Measurements from ENCODE around the gene DNAJB8.

DNAJB8 gene

GRCh38 chr3:128442949-128443348 is 23.7 kb downstream of the DNAJB8 start:
- DNase-seq, result no peak

GRCh38 chr3:128442070-128442469 is 24.6 kb downstream of the DNAJB8 start:
- no peak for DNase-seq

GRCh38 chr3:128439226-128439625 is 27.5 kb downstream of the DNAJB8 start:
- no peak for DNase-seq

- no peak for DNase-seq
Observed at GRCh38 chr3:128438488-128439072, 28.1 kb downstream of the DNAJB8 start.

GRCh38 chr3:128436214-128436613 is 30.5 kb downstream of the DNAJB8 start:
- no peak for DNase-seq

- no peak for DNase-seq
Observed at GRCh38 chr3:128435561-128435960, 31.1 kb downstream of the DNAJB8 start.

GRCh38 chr3:128435058-128435457 is 31.6 kb downstream of the DNAJB8 start:
- DNase-seq, result no peak

- DNase-seq, result no peak
Observed at GRCh38 chr3:128434524-128434923, 32.2 kb downstream of the DNAJB8 start.

- no peak for DNase-seq
Observed at GRCh38 chr3:128433837-128434165, 32.9 kb downstream of the DNAJB8 start.

- no peak for DNase-seq
Observed at GRCh38 chr3:128432971-128433836, 33.5 kb downstream of the DNAJB8 start.

GRCh38 chr3:128432301-128432970 is 34.3 kb downstream of the DNAJB8 start:
- DNase-seq, result no peak

GRCh38 chr3:128431803-128432300 is 34.8 kb downstream of the DNAJB8 start:
- no peak for DNase-seq

- no peak for DNase-seq
Observed at GRCh38 chr3:128430731-128431130, 36.0 kb downstream of the DNAJB8 start.

- no peak for DNase-seq
Observed at GRCh38 chr3:128430301-128430700, 36.4 kb downstream of the DNAJB8 start.

- DNase-seq, result no peak
Observed at GRCh38 chr3:128429751-128430150, 36.9 kb downstream of the DNAJB8 start.

GRCh38 chr3:128429275-128429674 is 37.4 kb downstream of the DNAJB8 start:
- no peak for DNase-seq

- DNase-seq, result no peak
Observed at GRCh38 chr3:128427872-128428822, 38.5 kb downstream of the DNAJB8 start.

GRCh38 chr3:128427175-128427857 is 39.4 kb downstream of the DNAJB8 start:
- no peak for DNase-seq

- peak; percentile 65 for DNase-seq
Observed at GRCh38 chr3:128426128-128426921, 40.4 kb downstream of the DNAJB8 start.

GRCh38 chr3:128425846-128426127 is 40.9 kb downstream of the DNAJB8 start:
- no peak for DNase-seq

GRCh38 chr3:128425142-128425845 is 41.4 kb downstream of the DNAJB8 start:
- no peak for DNase-seq
